Measurements from ENCODE around the gene POLR3F.

GRCh38 chr20:18481596-18481995 is 14.4 kb downstream of the POLR3F start:
- TF ChIP-seq EZH2 (IDR thresholded peaks at IDR 0.05; ENCODE audit: borderline replicate concordance, low read depth, low read length, severe bottlenecking) (no peak), CTCF (IDR thresholded peaks at IDR 0.05; ENCODE audit: borderline replicate concordance, extremely low read depth, low read length, poor library complexity, severe bottlenecking) (no peak)

All from DND-41 (cell line).